Cardiac muscle cell (in vitro differentiated cells and primary cell): ENCODE measurements around the gene SGTA. TPM values are rescaled to one million over a fixed set of nuclear protein-coding genes. Genes with fewer than 3 reads are reported as not detected.

ENCODE experiments used
- DNase-seq, 2 donors: peaks; one replicate each; pipeline versions ENCODE4 v3.0.0 to v3.0.0-alpha.2; 2010 to 2017; ENCODE audit warnings: low read depth in 1 of 2, low spot score in 1 of 2
- H3K27ac ChIP-seq: fragments of 200-600 bp; sonication (generic); 2 replicates; pipeline ENCODE4 v1.5.1; 2016
- H3K27me3 ChIP-seq: fragments of 200-600 bp; sonication (generic); 2 replicates; pipeline ENCODE4 v1.6.0; 2016; ENCODE audit warnings: control low read depth
- H3K36me3 ChIP-seq: fragments of 200-600 bp; sonication (generic); 2 replicates; pipeline ENCODE4 v1.5.1; 2016; ENCODE audit warnings: control low read depth
- H3K4me1 ChIP-seq: fragments of 200-600 bp; sonication (generic); 2 replicates; pipeline ENCODE4 v1.8.1; 2017; ENCODE audit warnings: low read depth, mild to moderate bottlenecking, mixed run types
- H3K4me3 ChIP-seq: fragments of 200-600 bp; sonication (generic); 2 replicates; pipeline ENCODE4 v1.5.1; 2016; ENCODE audit warnings: mild to moderate bottlenecking
- H3K9me3 ChIP-seq: fragments of 200-600 bp; sonication (generic); 2 replicates; pipeline ENCODE4 v1.5.1; 2017; ENCODE audit warnings: low read depth, mild to moderate bottlenecking, control low read depth
- CTCF ChIP-seq: IDR thresholded peaks from 2 replicates; pipeline ENCODE4 v1.5.1; 2012; ENCODE audit warnings: low read depth, mild to moderate bottlenecking, low read length
- polyA plus RNA-seq: library from polyadenylated mRNA; unstranded; fragments of >200 nt; fragmentation: Nextera tagmentation; extraction: Ambion mirVana; gene quantifications from 2 replicates; pipeline ENCODE4 v1.2.1, GENCODE V29; 2016
- total RNA-seq: library from RNA; depleted of rRNA; stranded (reverse); fragments of >200 nt; gene quantifications from 2 replicates; pipeline ENCODE4 v1.2.3, GENCODE V29; 2016

The SGTA gene
- total and polyA plus RNA-seq, 2 experiments from 2014 or later: 102 to 135 TPM

- Histone ChIP-seq H3K27ac (no peak overlapping the region), H3K4me1 (no peaks in the 10 kb centered on the region), H3K27me3 (no peaks in the 10 kb centered on the region), H3K9me3 (no peaks in the 10 kb centered on the region), H3K36me3 (peaks cover 25% of the 10 kb centered on the region), H3K4me3 (no peak overlapping the region)
- no peak for DNase-seq
- no peak for TF ChIP-seq CTCF
Observed at GRCh38 chr19:2807379-2808128, 24.5 kb upstream of the SGTA start.

- H3K27me3 ChIP-seq: no peaks in the 10 kb centered on the region
- H3K4me3 ChIP-seq: no peak overlapping the region
- peaks cover 25% of the 10 kb centered on the region for H3K36me3 ChIP-seq
- H3K9me3 ChIP-seq: no peaks in the 10 kb centered on the region
- no peak for TF ChIP-seq CTCF
- no peak for DNase-seq
- no peak overlapping the region for H3K27ac ChIP-seq
- H3K4me1 ChIP-seq: no peaks in the 10 kb centered on the region
Observed at GRCh38 chr19:2806736-2807378, 23.8 kb upstream of the SGTA start.

- no peak for TF ChIP-seq CTCF
- Histone ChIP-seq H3K36me3 (peaks cover 22% of the 10 kb centered on the region), H3K4me1 (no peaks in the 10 kb centered on the region)
Observed at GRCh38 chr19:2805991-2806649, 23.0 kb upstream of the SGTA start.

GRCh38 chr19:2805261-2805900, 22.3 kb upstream of the SGTA start:
- H3K36me3 ChIP-seq: peaks cover 24% of the 10 kb centered on the region

More at GRCh38 chr19:2805991-2806649, 23.0 kb upstream of the SGTA start:
- no peak overlapping the region for H3K4me3 ChIP-seq
- H3K9me3 ChIP-seq: no peaks in the 10 kb centered on the region
- no peak for DNase-seq
- no peak overlapping the region for H3K27ac ChIP-seq
- H3K27me3 ChIP-seq: no peaks in the 10 kb centered on the region

More at GRCh38 chr19:2805261-2805900, 22.3 kb upstream of the SGTA start:
- Histone ChIP-seq H3K9me3 (no peaks in the 10 kb centered on the region), H3K4me3 (no peak overlapping the region), H3K27me3 (no peaks in the 10 kb centered on the region), H3K27ac (no peak overlapping the region), H3K4me1 (no peaks in the 10 kb centered on the region)
- no peak for TF ChIP-seq CTCF
- DNase-seq: no peak
